GM19467 (cell line): ENCODE measurements around the gene LRRC74A.
"Not testable (repeated sequence)": the region's sequence is repeated elsewhere in the genome, so short reads cannot be mapped to it uniquely, and the experiment has no call there.

Experiments
- ATAC-seq: cut with Tn5 transposase; IDR thresholded peaks from one replicate; pipeline ENCODE4 v1.9.1; 2021; ENCODE audit warnings: mild to moderate bottlenecking, moderate library complexity; ENCODE audit not compliant: unreplicated experiment

Gene LRRC74A

DNA sequence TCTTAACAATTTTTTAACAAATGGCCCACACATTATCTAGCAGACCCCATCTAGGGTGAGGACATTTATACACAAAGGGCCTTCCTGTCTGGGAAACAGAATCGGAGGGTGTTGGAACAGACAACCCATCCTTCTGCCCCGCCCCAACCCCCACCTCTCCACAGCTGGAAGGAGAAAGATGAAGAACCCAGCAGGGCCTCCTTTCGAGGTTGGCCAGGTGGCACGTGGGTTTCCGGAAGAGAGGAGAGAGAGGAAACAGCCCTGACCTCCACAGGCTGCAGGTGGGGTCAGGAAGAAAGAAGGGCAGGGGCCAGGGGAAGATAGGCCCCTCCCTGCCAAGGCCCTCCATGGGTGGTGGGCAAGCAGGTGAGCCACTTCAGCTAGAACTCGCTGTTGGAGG is 57.2 kb downstream of the LRRC74A start:
- no peak for ATAC-seq

DNA sequence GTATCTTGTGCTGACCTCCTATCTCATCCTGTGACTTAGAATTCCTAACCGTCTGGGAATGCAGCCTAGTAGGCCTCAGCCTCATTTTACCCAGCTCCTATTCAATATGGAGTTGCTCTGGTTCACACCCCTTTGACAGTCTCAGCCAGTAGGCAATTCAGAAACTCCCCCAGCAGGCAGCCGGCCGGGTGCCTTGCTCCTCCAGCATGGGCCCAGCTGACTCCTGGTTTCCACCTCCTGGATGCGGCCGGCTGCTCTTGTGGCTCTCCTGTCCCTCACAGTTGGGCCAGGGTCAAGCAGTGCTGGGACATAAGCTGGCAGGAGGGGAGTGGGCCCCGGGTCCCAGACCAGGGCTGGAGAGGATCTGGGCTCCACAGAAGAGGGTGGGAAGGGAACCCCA is 58.2 kb downstream of the LRRC74A start:
- no peak for ATAC-seq

DNA sequence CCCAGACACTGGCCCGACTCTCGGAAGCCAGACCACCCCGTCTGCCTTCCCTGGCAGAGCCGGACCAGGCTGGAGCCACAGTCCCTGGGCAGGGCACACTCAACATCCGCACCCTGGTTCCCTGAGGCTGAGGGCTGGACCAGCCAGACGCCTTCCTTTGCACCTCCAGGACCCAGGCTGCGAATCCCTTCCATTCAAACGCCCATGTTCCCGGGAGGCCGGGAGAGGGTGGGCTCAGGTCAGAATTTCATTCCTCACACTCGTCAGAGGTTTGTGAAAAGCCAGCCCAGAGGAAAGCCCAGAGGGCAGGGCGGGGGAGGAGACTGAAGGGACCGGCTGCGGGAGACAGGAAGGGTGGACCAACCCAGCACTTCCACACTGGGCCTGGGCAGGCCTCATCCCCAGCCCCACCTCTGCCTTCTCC is 58.7 kb downstream of the LRRC74A start:
- no peak for ATAC-seq

DNA sequence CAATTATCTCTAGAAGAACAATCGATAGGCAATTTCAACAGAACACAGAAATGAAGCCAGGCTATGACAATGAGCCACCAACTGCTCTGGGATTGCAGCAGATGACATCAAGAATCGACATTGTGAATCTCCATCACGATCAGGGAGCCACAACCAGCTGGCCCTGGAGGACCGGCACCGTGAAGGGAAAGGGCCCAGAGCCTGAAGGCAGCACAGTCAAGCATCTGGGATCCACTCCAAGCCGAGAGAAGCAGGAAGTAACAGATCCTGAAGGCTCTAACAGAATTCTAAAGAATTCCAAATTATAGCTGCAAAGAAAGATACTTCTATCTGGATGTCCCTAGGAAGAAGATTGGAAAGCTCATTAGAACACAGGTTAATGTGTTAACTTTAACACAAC is 61.0 kb downstream of the LRRC74A start:
- ATAC-seq, result no peak

DNA sequence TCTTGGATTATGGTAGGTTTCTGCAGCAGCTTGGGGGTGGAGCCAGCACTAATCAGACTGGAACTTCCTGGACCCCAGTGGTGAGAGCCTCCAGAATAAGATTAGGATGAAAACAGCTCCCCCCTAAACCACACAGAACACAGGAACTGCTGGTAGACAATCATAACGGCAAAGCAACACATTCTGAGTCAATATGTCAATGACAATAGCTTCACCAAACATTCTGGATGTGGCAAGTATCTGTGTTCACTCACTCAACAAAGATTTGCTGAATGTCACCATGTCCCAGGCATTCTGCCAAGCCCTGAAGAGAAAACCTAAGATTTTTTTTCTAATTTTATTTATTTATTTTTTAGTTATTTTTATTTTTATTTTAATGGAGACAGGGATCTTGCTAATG is 65.2 kb downstream of the LRRC74A start:
- ATAC-seq, result no peak

DNA sequence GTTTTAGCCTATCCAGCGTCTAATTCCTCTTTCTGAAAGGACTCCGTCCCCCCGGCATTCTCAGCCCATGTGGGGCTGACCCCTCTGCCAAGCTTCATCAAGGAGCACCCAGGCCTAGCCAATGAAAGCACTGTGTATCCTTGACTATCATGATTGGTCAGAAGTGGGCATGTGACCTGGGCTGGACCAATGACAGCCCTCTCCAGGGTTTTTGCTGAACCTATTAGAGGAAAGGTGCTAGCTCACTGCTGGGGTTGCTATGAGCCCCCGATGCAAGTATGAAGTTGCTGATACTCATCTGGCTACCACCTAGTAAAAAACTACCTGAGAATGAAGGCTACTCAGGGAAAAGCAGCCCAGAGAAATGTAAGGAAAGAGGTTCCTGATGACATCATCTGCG is 68.1 kb downstream of the LRRC74A start:
- no peak for ATAC-seq

DNA sequence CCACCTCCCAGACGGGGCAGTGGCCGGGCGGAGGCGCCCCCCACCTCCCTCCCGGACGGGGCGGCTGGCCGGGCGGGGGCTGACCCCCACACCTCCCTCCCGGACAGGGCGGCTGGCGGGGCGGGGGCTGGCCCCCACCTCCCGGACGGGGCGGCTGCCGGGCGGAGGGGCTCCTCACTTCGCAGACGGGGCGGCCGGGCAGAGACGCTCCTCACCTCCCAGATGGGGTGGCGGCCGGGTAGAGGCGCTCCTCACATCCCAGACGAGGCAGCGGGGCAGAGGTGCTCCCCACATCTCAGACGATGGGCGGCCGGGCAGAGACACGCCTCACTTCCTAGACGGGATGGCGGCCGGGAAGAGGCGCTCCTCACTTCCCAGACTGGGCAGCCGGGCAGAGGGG is 71.8 kb downstream of the LRRC74A start:
- not testable (repeated sequence) for ATAC-seq

DNA sequence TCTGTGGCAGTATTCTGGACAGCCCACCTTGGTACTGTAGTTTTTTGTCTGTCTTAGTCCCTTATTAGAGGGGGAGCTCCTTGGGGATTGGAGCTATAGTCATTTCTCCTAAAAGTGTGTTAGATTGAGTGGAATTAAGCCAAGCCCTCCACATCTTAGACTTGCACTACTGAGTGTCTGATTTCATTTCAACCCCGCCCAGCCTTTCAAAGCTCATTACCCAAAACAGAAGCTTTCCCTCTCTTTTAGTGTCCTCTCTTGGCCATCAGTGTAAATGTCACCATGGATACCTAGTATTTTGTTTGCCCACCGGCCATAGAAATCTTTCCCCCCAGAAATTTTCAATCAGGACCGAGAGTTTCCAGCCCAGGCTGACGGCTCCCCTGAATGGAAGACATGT is 74.5 kb downstream of the LRRC74A start:
- ATAC-seq, result no peak

DNA sequence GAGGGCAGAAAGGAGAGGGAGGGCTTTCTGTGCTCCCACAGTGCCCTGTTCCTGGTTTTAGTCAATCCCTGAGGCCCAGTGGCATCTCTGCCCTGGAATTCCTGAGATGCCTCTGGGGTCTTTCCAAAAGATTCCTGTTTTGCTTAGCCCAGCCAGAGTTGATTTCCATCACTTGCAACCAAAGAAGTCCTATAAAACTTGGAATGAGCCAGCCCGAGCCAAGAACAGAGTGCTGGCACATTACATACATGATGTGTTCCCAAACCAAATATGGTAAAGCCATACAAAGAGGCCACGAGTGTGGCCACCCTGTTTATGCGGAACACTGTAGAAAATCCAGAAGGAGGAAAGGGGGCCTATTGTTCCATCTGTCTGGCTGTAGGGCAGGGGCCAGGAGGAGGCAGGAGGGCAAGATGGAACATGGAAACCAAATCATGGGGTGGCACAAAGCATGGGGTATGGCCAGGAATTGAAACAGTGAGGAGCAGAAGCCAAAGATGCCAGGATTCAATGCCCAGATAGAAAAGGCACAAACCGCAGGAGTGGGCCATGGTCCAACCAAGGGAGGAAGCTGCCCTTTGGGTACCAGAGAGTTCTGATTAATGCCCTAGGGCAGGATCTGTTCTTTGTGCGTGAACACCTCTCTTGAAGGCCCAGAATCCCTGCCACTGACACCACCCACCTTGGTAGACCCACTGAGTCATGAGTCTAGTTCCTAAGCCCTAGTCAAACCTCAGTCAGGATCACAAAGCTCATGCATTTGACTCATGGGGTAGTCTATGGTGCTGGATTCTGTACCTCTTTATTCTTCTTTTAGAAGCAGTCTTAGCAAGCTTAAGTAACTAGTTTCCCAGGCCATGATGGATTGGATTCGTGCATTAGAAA is 75.2 kb downstream of the LRRC74A start:
- no peak for ATAC-seq

DNA sequence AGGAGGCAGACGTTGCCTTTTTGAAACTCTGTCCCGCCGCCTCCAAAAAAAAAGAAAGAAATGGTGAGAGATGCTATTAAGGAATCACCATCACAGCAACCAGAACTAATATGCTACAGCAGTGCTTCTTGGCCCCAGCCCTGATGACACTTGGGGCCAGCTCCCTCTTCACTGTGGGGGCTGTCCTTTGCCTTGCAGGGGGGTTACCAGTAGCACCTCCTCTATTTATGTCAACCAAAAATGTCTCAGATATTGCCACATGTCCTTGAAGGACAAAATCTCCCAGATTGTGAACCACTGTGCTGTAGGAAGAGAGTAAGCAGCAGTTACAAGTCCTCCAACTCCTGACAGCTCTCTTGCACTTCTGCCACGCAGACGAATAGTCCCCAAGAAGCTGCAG is 76.4 kb downstream of the LRRC74A start:
- no peak for ATAC-seq

DNA sequence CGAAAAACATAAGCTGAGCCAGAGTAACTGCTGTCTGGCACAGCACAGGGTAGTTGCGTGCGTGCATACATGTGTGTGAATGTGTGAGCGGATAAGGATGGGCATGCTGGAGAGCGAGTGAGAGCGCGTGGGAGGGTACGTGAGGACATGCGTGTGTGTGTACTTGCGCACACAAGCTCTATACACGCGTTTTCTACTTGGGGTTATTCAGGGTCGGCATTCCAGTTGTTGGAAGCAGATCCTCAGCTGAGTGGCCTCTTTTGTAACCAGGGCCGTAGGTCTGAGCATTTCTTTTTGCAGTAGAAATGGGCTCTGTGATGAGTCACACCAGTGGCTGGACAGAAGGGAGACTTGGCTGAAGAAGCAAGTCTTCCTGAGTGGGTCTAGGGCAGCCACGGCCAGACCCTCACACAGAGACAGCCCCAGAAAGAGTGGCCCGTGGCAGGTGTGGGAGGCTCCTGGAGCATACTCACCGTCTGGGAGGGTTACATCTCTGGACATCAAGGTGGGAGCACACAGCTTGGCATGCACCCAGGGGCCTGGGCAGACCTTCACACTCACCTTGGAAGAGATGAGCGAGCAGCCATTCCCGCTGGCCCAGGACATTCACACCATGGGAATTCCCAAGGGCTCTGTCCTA is 78.0 kb downstream of the LRRC74A start:
- no peak for ATAC-seq

DNA sequence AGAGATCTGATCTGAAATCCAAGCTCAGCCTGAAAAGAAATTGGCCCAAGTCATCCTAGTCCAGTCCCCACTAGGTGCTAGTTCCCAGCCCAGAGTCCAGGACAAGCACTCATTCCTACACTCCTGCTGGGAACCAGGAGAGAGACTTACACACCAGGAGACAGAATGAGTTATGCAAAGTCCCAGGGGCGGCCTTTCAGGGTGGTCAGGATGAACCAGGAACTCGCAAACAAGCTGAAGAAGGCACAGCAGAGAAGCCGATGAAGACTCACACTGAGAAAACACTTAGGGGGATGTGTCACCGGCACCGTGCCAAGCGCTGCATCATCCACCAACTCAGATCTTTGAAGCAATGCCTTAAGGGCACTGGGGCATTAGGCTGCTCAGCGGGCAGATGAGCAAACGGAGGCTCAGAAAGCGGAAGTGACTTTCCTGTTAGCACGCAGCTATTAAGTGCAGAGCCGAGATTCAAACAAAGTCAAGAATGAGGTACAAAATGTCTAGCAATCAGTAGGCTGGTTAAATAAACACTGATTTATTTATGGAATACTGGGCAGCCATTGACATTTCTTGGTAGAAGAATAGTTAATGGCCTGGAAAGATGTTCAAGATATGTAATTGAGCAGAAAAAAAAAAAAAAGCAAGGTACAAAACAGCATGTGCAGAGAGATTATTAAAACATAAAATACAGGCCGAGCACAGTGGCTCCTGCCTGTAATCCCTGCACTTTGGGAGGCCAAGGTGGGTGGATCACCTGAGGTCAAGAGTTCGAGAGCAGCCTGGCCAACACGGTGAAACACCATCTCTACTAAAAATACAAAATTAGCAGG is 78.7 kb downstream of the LRRC74A start:
- ATAC-seq, result peak; percentile 78

DNA sequence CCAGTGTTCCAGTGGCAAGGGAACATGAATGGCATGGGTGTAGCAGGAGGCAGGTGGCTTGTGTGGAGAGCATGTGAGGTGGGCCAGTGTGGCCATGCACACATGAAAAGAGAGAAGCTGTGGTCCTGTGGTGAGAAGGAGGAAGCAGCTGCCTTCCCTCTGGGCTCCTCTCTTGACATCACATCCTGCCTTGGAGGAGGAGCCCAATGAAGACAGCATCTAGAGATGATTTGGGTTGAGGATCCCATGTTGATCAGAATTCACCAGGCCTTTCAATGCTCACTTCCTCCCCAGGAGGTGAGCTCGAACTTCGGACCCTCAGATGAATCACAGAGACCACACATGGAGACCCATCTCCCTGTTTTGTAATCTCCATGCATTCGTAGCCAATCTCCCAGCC is 82.6 kb downstream of the LRRC74A start:
- ATAC-seq, result no peak

DNA sequence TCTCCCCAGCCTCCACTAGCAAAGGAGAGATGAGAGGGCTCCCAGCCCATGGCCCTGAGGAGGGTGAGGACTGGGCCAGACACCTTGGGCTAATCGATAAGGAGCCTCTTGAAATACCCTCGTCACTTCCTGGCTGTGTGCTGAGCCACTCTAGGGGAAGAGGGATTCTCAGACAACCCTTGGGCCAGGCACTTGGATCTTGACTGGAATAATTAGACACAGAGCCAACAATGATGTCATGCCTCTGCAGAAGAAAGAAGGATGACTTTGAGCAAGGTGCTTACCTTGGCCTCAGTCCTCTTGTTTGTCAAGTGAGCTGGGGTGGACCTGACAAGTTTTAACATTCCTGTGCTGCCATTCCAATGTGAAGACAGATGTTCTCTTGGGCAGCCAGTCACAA is 83.1 kb downstream of the LRRC74A start:
- no peak for ATAC-seq

DNA sequence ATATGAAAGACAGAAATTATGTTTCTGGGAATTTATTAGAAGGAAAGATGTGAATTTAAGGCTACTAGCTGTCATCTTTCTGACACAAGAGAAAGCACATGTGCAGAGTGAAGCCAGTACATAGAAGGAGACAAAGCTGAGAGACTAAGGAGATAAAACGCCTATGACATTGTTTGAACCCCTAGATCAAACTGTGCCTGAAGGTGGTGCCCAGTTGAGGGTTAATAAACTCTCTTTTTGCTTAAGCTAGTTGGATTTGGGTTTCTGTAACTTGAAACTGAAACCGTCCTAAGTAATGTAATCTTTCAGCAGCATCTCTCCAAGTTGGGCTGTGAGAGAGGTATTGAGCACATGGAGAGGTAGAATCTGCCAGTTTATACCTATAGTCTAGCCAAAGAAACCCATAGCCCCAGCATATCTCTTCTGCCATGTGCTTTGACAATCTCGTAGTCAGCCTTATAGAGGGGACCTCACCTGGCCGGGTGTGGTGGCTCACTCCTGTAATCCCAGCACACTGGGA is 84.2 kb downstream of the LRRC74A start:
- no peak for ATAC-seq

DNA sequence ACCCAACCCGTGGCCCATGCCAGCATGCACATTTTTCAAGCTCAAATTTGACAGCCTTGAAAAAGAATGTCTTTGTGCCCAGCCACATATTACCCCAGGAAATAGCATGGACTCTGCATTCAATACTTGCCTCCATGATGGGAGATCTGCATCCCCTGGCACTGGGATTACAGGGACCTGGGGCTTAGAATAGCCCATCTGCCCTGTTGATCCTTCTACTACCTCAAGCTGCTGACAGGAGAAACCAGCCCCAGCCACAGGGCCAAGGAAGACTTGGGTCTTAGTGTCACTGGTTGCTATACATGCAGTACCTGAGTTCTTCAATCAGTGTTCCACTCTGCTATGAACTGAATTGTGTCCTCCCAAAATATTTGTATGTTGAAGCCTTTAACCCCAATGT is 85.3 kb downstream of the LRRC74A start:
- ATAC-seq, result no peak

DNA sequence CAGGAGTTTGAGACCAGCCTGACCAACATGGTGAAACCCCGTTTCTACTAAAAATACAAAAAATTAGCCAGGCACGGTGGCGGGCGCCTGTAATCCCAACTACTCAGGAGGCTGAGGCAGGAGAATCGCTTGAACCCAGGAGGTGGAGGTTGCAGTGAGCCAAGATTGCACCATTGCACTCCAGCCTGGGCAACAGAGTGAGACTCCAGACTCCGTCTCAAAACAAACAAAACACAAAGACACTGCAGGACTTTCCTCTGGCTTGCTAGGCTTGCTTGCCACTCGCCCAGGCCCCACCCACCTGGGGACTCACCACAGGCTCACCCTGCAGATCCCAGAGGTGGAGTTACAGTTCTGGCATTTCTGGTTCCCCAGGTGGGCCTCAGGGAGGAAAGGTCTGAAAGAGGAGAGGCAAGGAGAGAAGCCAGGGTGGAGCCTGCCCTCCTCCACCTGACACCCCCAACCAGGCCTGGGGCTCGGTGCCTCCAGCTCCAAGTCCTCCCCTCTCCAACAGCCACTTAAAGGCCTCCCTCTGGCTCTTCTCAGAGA is 88.4 kb downstream of the LRRC74A start:
- not testable (repeated sequence) for ATAC-seq

DNA sequence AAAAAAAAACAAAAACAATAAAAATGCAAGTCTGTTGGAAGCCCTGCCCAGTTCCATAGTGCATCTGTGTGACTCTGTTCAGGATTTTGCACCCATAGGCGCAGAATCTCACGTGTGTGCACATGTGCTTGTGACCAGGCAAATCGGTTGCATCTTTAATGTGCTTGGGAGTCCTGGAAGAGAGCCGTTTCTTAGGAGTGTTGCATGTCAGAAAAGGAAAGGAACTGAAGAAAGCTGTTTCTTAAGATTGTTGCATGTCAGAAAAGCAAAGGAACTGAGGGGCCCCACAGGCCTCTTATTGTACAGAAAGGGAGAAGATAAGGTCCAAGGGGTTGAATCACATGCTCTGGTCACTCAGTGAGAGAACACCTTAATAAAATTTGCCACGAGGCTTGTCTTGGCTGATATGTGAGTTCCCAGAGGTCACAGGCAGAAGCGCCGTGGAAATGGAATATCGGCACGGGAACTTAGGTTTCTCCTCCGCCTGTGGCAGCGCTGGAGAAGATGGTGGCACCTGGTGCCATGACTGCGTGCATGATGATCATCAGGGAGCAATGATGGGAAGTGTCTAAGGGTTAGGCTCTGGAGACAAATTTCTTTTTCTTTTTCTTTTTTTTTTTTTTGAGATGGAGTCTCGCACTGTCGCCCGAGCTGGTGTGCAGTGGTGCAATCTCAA is 90.0 kb downstream of the LRRC74A start:
- ATAC-seq, result no peak

DNA sequence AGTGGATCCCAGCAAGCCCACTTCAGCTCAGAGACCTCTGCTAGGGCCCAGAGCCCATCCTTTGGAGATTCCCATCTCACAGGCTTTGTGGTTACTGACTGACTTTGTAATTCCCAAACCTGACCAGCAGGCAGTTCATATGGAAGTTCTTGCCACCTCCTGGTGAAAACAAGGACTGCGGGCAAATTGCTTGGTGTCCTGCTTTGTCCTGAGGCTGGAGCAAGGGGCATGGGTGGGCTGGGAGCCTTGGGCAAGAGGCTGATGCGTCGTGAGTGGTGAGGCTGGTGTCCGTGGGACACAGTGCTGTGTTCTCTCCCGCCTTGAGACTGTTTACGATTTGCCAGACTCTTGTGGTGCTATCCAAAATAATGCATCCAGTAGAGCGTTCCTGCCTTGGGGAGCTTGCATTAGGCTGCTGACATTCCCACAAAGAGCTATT is 91.0 kb downstream of the LRRC74A start:
- ATAC-seq, result no peak

DNA sequence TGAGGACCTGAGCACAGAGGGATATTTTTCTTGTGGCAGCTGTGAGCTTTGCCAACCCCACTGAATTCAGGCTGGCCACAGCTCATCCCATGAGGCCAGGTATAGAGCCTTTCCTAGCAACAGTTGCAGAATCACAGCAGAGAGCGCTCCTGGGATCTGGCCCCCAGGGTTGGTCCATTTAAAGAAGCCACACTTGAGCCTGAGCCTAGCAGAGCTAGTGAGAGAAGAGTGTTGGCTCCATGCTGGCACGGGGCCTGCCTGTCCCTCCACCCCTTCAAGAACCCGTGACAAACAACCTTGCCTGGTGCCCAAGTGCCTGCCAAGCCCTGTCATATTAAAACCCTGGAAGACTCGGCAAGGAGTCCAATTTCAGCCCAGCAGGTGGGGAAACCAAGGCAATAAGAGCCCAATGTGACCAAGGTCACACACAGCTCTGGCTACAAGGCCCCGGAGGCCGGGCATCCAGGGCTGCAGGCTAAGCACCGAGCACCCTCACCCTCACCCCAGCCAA is 91.6 kb downstream of the LRRC74A start:
- ATAC-seq, result no peak
